ENCODE data around the gene DTX1.

DTX1 gene

DNA sequence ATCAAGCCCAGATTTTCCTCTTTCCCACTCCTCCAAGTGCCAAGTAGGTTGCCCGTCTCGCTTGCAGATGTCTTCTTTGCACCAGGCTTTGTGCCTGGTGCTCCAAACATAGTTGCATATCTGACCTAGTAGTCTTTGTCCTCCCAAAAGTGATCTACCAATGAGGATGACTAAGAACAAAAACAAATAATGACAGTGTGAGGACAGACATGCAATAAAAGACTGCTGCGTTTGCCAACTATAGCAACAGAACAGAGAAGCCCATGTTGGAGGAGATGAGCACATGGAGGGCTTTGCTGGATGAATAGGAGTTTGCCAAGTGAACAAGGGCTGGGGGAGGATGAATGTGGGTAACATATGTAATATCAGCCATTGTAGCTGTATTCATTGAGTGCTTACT, 15.6 kb downstream of the DTX1 start:
- DNase-seq, result no peak

DNA sequence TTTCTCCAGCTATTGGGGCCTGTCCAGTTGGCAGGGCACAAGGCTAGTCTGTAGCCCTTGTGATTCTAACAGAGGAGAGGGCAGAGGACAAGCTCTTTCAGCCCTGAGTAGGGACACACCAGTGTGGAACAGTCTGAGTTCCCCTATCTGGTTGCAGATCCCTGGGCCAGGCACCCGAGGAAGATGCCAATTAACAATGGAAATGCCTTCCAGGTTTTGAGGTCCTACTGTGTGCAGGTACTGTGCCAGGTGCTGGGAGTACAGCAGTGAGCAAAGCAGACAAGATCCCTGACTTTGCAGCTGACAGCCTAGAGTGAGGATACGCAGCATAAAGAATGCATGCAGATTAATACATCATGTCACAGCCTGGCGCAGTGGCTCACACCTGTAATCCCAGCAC, 17.1 kb downstream of the DTX1 start:
- no peak for DNase-seq

DNA sequence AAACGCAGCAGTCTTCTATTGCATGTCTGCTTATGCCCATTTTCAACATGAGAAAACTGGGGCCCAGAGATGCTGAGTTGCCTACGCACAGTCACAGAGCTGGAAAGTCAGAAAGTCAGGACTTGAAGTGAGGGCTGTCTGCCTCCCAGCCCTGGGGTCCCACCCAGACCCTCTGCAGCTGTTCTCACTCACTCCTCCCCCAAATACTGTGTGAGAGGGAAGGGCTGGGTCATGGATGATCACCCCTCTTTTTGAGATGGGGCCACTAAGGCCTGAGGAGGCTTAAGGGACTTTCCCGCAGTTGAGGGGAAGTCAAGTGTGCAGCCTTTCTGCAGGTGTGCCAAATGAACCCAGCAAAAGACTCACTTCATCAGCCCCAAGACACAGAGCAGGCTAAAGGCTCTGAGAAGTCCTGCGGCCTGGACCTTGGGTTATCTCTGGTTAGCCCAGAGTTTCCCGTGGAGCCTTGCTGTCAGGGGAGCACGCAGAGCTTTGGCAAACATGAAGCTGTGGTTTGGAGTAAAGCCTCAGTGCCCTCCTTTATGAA, 18.7 kb downstream of the DTX1 start:
- DNase-seq, result no peak

DNA sequence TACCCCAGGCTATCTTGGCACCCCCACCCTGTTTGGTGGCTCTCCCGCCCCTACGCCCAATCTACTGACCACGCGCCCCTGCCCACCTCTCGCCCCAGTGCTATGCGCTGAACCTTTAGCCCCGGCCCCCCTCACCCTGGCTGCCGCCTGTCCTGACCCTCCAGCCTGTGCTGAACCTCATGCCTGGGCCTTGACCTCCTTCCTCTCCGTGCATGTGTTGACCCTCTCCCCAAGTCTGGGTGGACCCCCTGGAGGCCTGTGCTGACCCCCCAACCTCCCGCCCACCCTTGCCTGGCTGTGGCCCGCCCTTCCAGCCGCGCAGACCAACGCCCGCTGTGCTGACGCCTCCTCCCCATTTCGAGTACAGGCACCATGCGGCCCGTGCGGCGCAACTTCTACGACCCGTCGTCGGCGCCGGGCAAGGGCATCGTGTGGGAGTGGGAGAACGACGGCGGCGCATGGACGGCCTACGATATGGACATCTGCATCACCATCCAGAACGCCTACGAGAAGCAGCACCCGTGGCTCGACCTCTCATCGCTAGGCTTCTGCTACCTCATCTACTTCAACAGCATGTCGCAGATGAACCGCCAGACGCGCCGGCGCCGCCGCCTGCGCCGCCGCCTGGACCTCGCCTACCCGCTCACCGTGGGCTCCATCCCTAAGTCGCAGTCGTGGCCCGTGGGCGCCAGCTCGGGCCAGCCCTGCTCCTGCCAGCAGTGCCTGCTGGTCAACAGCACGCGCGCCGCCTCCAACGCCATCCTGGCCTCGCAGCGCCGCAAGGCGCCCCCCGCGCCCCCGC, 20.7 kb downstream of the DTX1 start:
- no peak for DNase-seq

DNA sequence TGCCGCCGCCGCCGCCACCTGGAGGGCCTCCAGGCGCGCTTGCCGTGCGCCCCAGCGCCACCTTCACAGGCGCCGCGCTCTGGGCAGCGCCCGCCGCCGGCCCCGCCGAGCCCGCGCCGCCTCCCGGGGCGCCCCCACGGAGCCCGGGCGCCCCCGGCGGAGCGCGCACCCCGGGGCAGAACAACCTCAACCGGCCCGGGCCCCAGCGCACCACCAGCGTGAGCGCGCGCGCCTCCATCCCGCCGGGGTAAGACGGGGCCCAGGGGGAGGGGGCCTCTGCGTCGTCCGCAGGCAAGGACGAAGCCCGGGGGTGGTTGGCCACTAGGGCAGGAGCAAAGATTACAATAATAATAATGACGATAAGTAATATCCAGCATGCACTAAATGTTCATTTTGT, 21.3 kb downstream of the DTX1 start:
- no peak for DNase-seq

DNA sequence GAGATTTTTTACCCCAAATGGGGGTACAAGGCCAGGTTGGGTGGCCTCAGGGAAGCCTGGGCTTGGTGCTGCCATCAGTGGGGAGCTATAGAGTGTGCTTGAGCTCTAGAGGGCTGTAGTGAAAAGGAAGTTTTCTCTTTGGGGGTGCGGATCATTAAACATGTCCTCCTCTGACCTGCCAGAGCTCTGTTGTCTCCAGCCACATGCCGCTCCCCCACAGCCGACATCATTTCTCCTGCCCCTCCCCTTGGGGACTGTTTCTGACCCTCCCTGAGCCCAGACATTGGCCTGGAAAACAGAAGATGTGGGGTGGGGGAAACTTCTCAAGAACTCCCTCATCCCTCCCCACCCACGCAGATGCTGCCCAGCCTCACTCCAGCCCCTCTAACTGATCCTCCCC, 25.3 kb downstream of the DTX1 start:
- DNase-seq, result no peak

DNA sequence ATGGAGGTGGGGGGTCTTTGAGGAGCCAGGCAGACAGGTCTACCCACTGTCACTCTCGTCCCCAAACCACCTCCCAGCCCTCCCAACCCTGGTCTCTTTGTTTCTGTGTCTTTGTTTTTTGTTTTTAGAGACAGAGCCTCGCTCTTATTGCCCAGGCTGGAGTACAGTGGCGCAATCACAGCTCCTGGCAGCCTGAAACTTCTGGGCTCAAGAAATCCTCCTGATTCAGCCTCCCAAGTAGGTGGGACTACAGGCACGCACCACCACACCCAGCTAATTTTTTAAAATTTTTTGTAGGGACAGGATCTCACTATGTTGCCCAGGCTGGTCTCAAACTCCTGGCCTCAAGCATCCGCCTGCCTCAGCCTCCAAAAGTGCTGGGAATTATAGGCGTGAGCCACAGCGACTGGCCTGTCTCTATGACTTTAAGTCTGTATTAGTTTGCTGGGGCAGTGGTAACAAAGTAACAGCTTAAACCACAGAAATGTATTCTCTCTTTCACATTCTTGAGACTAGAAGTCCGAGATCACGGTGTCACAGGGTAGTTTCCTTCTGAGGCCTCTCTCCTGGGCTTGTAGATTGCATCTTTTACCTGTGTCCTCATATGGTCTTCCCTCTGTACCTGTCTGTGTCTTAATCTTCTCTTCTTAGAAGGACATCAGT, 26.1 kb downstream of the DTX1 start:
- DNase-seq, result no peak

DNA sequence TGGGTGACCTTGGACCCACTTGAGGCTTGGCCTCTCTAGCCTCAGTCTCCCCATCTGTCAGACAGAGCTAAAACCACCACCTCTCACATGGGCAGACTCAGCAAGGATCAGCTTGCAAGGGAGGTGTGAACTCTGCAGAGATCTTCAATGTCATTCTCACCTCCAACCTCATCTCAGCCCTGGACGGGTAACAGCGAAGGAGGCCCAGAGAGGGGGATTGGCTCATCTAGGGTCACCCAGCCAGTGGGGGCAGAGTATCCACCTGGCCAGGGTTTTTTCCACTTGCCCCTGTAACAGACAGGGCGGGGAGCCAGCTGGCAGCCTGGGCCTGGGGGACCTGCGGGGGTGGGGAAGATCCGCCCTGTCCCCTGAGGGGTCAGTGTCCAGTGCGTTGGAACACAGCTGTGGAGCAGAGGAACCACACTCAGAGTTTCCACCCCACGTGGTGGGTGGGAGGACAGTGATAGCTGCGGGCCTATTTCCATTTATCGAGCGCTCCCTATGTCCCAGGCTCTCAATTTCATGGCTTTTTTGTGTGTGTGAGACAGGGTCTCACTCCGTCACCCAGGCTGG, 27.4 kb downstream of the DTX1 start:
- no peak for DNase-seq

DNA sequence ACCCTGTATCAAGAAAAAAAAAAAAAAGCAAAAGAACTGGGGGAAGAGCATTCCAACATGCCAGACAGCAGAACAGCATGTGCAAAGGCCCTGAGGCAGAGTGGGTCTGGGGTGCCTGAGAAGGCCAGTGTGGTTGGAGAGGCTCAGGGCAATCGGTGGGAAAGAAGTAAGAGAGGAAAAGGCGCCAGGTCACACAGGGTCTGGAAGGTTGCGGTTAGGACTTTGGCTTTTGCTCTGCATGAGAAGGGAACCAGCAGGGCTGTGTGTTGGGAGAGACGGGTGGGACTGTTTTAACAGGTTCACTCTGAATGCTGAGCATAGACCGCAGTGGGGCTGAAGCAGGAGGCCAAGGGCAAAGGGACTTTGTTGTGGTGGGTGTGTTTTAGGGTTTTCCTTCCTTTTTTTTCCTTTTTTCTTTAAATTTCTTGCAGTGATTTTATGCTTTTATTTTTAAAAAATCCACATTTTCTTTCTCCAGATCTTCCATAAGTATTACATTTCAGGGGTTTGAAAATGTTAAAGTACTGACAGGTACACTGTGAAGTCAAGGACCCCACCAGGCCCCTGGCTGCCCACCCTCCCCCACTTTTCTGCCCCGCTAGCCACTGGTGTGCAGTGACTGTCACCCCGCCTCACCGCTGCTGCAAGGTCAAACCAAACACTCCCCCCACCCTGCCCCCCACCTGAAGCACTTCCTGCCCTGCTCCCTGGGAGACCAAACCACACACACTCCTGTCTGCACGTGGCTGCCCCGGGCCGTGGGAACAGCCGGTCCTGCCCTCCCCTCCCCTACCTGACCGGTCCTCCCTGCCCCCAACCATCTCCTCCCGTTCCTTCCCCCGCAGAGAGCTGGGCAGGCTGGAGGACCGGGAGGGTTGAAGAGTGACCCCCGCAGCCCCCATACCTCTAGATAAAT, 30.0 kb downstream of the DTX1 start:
- DNase-seq, result no peak

DNA sequence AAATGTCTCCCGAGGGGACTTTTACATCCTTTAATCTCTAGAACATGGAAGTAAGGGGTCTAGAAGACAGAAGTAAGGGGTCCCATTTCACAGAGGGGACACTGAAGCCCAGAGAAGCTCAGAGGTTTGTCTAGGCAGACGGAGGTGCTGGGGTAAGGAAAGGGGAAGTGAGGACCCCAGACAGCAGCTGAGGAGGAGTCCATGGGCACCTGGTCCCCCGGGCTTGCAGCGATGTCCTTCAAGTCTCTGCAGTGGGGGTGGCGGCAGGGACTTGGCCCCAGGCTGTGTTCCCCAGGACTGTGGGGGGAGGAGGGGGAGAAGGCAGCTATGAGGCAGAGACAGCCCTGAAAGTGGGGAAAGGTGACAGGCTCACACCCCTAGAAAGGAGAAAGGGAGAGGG, 30.7 kb downstream of the DTX1 start:
- DNase-seq, result no peak

DNA sequence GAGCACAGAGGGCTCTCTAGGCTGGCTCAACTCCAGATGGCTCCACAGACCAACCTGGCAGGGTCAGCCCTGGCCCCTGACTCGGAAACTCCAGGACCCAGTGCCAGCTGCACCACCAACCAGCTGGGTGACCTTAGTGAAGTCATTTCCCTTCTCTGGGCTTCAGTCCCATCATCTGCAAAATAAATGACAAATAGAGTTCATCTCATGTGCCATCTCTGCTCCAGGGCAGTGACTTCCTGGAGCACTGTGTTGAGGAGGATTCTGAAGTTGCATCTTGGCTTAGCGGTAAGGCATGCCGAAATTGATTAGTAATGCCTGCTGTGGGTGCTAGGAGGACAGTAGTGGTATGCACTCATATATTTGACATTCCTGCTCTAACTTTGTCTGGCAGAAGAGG, 31.5 kb downstream of the DTX1 start:
- no peak for DNase-seq

DNA sequence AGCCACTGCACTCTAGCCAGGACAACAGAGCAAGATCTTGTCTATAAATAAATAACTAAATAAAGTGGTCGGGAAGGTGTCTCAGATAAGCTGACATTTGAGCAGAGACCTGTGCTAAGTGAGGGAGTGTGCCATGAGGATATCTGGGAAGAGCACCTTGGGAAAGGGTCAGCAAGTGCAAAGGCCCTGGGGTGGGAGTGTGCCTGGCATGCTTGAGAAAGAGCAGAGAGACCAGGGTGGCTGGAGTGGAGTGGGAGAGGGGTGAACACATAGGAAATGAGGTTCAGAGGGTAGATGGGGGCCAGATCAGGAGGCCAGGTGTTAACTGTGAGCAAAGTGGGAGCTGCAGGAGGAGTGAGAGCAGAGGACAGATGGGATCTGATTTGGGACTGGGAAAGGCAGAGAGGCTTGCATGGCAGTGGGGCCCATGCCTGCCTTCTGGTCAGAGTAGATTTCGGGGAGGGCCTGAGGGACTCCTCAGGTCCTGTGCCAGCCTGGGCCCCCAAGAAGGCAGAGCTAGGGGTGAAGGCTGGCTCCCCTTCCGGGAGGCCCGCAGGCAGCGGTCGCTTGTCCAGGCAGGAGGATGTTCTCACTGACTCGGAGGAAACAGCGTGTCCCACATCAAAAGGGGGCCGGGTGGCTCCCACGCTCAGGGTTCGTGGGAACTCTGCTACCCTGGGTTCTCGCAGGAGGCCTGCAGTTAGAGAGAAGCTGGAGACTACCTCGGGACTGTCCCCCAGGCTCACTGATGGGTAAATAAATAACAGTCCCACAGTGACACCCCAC, 32.6 kb downstream of the DTX1 start:
- DNase-seq, result no peak

DNA sequence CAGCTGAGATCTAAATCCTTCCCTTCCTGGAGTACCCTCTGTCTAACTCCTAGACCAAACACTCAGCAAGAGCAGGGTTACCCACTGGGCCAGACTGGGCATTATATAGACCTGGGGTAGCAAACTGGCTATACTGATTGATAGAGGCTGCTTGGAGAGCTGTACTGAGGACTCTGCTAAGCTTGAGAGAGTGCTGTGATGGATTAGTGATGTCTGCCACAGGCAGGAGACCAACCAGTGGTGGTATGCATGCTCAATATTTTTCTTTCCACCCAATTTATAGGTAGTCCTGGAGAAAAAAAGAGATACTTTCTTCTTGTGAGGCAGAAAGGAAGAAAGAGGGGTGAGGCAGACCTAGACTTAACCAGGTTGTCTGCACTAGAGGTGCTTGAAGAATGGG, 33.3 kb downstream of the DTX1 start:
- no peak for DNase-seq

DNA sequence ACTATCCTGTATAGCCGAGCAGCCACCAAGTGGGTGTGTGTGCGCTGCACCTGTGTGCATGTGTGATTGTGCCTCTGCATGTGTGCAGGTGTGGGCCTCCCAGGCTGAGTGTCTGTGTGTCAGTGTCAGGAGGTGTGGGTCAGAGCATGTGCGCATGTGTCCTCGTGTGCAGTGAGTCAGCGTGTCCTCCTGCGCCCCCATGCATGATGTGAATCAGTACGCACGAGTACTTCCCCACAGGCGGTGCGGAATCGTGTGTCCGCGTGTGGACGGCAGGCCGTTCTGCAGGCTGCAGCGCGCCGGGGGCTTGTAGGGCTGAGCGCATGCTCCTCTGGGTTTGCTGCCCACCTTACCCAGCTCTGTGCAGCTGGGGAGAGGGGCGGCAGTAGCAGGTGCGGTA, 34.2 kb downstream of the DTX1 start:
- no peak for DNase-seq

DNA sequence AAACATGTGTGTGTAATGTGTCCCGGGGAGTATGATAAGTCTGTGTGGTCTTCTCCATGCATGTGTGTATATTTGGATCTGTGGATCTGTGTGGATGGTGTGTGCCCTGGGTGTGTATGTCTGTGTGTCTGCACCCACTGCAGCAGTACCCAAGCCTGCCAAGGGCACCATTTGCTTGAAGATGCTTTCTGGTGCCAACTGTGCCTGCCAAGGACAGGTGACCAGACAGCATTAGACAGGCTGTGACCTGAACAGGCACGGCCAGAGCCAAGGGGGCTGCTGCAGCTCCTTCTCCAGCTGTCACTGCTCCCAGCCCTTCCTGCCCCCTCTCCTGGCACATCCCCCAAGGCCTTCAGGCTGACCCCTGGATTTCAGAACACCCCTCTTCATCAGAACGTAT, 35.0 kb downstream of the DTX1 start:
- no peak for DNase-seq

DNA sequence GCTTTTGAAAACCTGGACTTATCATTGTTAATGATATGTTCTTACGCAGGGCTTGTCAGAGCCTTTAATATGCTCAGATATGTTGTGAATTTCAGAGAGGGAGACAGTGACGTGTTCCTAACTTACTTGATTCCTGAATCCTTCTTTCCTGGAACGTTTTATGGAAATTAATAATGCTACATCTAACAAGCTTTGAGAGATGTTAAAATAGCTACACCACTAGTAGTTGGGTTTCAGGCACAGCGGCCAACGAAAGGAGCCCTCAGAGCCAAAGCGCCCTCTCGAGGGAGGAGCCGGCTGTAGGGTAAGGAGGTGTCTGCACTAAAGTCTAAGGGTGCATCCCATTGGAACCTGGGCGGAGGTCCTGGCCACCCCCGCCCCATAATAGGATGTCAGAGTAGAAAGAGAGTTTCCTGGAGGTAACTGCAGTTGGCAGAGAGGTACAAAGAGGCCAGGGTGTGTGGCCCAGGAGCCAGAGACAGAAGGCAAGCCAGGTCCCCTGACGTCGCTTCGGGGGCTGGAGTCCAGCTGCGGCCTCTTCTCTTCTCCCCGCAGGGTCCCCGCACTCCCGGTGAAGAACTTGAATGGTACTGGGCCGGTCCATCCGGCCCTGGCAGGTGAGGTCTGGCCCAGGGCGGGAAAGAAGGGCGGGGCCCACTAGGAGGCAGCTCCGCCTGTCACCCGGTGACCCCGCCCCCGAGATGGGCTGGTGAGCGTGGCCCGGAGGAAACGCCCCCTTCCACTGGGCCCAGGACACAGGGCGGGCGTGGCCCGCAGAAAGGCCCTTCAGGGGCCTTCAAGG, 36.3 kb downstream of the DTX1 start:
- no peak for DNase-seq

DNA sequence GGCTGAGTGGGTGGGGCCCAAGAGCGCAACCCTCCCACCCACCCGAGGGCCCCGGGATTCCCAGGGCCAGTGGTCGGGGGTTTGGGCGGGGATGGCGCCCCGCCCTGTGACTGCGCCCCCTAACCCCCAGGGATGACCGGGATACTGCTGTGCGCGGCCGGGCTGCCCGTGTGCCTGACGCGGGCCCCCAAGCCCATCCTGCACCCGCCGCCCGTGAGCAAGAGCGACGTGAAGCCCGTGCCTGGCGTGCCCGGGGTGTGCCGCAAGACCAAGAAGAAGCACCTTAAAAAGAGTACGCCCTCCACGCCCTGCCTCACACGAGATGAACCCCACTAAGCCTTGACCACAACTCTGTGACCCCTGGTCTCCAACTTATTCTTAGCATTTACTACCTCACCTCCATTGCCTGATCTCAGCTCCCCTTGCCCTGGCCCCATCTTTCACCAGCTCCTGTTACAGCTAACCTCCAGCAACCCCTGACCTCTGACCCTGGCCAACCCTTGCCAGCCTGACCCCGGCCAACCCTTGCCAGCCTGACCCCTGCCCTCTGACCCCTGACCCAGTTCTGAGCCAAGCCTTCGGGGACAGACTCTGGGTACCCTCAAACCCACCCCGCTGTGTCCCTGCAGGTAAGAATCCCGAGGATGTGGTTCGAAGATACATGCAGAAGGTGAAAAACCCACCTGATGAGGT, 37.0 kb downstream of the DTX1 start:
- DNase-seq, result no peak

DNA sequence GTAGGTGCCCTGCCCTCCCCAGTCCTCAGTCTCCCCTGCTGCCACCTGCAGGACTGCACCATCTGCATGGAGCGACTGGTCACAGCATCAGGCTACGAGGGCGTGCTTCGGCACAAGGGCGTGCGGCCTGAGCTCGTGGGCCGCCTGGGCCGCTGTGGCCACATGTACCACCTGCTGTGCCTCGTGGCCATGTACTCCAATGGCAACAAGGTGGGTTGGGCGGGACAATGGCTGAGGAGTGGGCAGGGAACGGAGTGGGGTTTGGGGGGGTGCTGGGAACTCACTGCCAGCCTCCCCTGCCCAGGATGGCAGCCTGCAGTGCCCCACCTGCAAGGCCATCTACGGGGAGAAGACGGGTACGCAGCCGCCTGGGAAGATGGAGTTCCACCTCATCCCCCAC, 38.2 kb downstream of the DTX1 start:
- no peak for DNase-seq

DNA sequence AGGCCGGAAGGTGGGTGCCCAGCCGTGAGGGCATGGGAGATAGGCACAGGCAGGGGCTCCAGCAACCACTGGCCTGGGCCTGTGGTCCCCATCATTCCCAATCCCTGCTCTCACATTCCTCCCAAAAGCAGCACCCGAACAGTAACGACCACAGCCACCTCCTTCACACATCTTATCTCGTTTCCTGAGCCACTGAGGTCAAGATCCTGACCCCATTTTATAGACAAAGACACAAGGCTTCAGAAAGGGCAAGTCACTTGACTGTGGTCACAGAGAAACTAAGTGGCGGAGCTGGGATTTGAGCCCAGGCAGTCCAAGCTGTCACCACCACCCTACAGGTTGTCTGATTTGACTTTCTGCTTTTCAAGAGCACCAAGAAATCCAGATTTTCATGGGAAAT, 38.9 kb downstream of the DTX1 start:
- no peak for DNase-seq

DNA sequence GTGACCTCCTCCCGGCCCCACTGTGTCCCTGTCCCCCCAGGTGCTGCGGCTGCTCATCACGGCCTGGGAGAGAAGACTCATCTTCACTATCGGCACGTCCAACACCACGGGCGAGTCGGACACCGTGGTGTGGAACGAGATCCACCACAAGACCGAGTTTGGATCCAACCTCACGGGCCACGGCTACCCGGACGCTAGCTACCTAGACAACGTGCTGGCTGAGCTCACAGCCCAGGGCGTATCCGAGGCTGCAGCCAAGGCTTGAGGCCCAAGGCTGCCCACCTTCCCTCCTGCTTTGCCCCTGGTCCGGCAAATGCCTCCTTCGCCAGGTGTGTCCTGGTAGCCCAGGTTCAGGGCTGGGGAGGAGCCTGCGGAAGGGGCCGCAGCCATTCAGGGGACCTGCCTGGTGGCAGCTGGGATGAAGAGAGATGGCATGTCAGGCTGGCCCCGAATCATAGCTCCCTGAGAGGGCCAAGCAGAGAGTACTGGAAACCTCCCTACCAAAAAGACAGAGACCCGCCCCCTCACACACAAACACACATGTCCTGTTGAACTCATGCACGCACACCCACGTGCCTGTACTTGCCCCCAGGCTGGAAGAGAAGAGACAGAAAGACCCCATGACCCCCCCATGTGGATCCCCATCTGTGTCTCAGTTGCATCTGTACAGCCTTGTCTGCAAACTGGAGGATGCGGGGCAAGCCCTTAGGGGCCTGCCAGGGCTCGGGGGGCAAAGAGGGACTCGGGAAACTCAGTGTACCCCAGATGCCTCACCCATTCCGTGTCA, 40.3 kb downstream of the DTX1 start:
- DNase-seq, result no peak

All from cortex of kidney (tissue), 1 donor.